IgD-negative memory B cell (primary cell): ENCODE data around the gene WDR45B. TPM values are rescaled to one million over a fixed set of nuclear protein-coding genes. Genes with fewer than 3 reads are reported as not detected.

ENCODE experiments used
- H3K27ac Mint-ChIP-seq, 3 donors: one replicate each; pipeline ENCODE4 v1.8.0; 2020 to 2022; ENCODE audit warnings: mild to moderate bottlenecking in 3 of 3, mixed read lengths in 3 of 3, moderate library complexity in 1 of 3
- H3K27me3 Mint-ChIP-seq: one replicate; pipeline ENCODE4 v1.8.0; 2021; ENCODE audit warnings: mixed read lengths
- H3K36me3 Mint-ChIP-seq: one replicate; pipeline ENCODE4 v1.8.0; 2020; ENCODE audit warnings: mild to moderate bottlenecking, mixed read lengths
- H3K4me1 Mint-ChIP-seq, 3 donors: one replicate each; pipeline ENCODE4 v1.8.0; 2020 to 2022; ENCODE audit warnings: mixed read lengths in 3 of 3, mild to moderate bottlenecking in 1 of 3
- H3K4me3 Mint-ChIP-seq, 4 donors: one replicate each; pipeline ENCODE4 v1.8.0; 2020 to 2022; ENCODE audit warnings: mild to moderate bottlenecking in 4 of 4, mixed read lengths in 4 of 4, moderate library complexity in 3 of 4
- H3K9me3 Mint-ChIP-seq, 3 donors: one replicate each; pipeline ENCODE4 v1.8.0; 2020 to 2021; ENCODE audit warnings: mixed read lengths in 3 of 3, mild to moderate bottlenecking in 1 of 3
- polyA plus RNA-seq: library from polyadenylated mRNA; unstranded; fragments of 300-500 nt; fragmentation: Illumina TruSeq; gene quantifications from one replicate; pipeline ENCODE4 v1.2.3, GENCODE V29; 2021

The WDR45B gene
- polyA plus RNA-seq: 32.1 TPM

DNA sequence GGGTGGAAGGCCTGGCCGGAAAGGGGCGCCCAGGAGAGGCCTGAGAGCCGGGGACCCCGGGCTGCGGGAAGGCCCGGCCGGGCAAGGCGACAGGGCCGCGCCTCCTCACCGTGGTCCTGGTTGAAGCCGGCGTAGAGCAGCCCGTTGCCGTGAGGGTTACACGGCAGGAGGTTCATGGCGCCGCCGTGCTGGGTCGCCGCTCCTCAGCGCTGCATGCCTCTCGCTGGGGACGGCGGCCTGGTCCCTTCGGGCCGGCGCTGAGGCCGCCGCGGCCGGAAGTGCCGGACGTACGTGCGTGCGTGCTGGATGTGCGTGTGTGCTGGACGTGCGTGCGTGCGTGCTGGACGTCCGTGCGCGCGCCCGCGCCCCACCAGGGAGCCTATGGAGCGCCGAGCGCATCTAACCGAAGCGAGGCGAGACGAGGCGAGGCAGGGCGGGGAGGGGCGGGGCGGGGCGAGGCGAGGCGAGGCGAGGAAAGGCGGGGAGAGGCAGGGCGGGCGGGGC, at the start of gene WDR45B:
Gene WDR45B (minus strand): TSS at position 280 of the 504 bp plus-strand sequence. CDS start 104 bp downstream, at position 176.
- peak within 1 kb of the TSS; percentile 86 to 94 (median 92) for H3K4me3 Mint-ChIP-seq
- H3K9me3 Mint-ChIP-seq: no peaks in the 10 kb centered on the region
- H3K27ac Mint-ChIP-seq: peak within 1 kb of the TSS in 2 of 3 donors; percentile 86 to 95
- H3K27me3 Mint-ChIP-seq: no peaks in the 10 kb centered on the region
- peaks cover 2% of the 10 kb centered on the region for H3K36me3 Mint-ChIP-seq
- H3K4me1 Mint-ChIP-seq: peaks cover 5 to 12% (median 10%) of the 10 kb centered on the region in 3 donors

DNA sequence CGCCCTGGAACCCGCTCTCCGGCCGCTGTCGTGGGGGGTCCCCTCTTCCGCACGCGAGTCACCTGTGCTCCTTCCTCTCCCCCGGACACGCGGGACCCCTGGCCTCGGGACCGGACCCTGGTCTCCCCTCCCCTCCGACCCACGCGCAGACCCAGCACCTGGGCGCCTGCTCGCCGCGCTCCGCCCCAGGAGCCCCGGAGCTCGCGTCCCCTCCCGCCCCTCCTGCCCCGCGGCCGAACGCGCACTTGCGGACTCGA, 49.5 kb upstream of the WDR45B start:
- peak overlapping the region in 1 of 4 donors; percentile 41 for H3K4me3 Mint-ChIP-seq
- H3K27ac Mint-ChIP-seq: no peak overlapping the region
- H3K36me3 Mint-ChIP-seq: peaks cover 2% of the 10 kb centered on the region
- H3K27me3 Mint-ChIP-seq: peaks cover 4% of the 10 kb centered on the region
- H3K9me3 Mint-ChIP-seq: peaks cover 0 to 9% (median 5%) of the 10 kb centered on the region in 3 donors
- peaks cover 0 to 4% (median 4%) of the 10 kb centered on the region in 3 donors for H3K4me1 Mint-ChIP-seq

DNA sequence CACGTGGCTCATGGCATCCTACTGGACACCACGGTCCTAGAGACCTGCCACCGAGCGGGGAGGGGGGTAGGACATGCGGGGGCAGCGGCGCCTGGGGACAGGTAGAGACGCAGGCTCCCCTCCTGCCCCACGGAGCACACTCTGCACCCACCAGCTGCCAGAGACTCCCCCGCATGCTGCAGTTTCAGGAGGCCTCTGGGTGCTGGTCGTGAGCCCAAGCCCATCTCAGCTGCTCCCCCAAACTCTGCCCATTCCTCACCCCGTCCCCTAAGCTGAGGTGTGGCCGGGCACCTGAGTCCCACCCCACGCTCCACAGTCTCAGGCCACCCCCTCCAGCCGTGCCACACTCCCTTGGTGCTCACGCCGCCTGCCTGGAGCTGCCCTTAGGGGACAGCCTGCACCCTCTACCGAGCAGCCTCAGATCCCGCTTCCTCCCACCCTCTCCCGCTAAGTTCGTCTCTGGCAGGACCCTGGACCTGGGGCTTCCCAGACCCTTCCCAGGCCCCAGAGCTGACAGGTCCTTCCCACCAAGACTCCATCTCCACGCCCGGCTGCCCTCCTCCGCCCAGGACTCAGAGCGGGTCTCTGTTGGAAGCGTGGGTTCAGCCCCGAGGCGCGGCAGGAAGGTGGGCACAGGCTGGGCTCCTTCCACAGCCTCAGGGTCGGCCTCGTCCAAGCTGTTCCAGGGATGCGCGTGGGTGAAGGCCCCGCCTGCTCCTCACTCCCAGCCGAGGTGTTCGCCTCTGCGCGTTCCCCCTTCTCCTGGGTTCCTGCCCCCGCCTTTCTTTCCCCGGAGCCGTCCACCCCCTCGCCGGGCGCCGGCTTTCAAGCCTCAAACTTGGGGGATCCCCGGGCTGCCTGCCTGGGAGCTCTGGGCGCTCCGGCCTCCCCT, 48.9 kb upstream of the WDR45B start:
- no peak overlapping the region for H3K27ac Mint-ChIP-seq
- H3K4me3 Mint-ChIP-seq: peak overlapping the region; percentile 33 to 68 (median 49)
- H3K36me3 Mint-ChIP-seq: peaks cover 2% of the 10 kb centered on the region
- H3K9me3 Mint-ChIP-seq: peaks cover 0 to 9% (median 7%) of the 10 kb centered on the region in 3 donors
- peaks cover 0 to 6% (median 4%) of the 10 kb centered on the region in 3 donors for H3K4me1 Mint-ChIP-seq
- H3K27me3 Mint-ChIP-seq: peaks cover 4% of the 10 kb centered on the region

DNA sequence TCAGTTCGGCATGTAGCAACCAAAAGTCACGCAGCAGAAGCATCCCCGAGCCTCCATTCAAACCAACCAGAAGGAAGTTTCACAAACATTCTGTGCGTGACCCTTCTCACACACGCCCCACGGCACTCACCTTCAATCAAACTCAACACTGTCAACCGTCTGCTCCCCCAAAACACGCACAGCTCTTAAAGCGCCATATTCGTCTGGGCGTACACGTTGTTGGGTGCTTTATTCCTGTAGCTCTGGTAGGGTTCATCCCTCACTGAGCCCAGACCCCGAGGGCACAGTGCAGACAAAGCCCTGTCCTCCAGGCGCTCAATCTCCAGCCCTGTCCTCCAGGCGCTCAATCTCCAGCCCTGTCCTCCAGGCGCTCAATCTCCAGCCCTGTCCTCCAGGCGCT, 48.0 kb upstream of the WDR45B start:
- Mint-ChIP-seq H3K4me3 (peak overlapping the region; percentile 10 to 64 (median 46)), H3K27me3 (peaks cover 4% of the 10 kb centered on the region), H3K4me1 (peaks cover 0 to 6% (median 4%) of the 10 kb centered on the region in 3 donors), H3K27ac (no peak overlapping the region), H3K36me3 (peaks cover 2% of the 10 kb centered on the region), H3K9me3 (peaks cover 0 to 9% (median 7%) of the 10 kb centered on the region in 3 donors)

DNA sequence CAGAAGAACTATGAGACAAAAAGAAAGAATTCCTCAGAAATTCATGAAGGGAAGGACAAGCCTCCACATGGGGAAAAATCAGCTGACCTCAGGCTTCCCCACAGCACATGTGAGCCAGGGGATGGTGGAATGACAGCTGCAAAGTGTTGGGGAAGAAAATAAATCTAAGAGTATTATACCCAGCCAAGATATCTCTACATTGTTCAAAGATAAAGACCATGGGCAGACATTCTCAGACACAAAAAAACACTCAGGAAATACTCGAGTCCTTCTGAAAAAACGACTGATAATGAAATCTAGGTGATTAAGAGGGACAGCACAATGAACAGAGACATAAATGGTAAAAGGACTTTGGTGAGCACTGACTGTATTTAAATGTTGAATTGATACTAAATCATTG, 46.4 kb upstream of the WDR45B start:
- Mint-ChIP-seq H3K27ac (no peak overlapping the region), H3K27me3 (peaks cover 4% of the 10 kb centered on the region), H3K36me3 (peaks cover 2% of the 10 kb centered on the region), H3K4me3 (peak overlapping the region in 1 of 4 donors; percentile 76), H3K9me3 (peaks cover 0 to 9% (median 7%) of the 10 kb centered on the region in 3 donors), H3K4me1 (peaks cover 0 to 6% (median 2%) of the 10 kb centered on the region in 3 donors)

DNA sequence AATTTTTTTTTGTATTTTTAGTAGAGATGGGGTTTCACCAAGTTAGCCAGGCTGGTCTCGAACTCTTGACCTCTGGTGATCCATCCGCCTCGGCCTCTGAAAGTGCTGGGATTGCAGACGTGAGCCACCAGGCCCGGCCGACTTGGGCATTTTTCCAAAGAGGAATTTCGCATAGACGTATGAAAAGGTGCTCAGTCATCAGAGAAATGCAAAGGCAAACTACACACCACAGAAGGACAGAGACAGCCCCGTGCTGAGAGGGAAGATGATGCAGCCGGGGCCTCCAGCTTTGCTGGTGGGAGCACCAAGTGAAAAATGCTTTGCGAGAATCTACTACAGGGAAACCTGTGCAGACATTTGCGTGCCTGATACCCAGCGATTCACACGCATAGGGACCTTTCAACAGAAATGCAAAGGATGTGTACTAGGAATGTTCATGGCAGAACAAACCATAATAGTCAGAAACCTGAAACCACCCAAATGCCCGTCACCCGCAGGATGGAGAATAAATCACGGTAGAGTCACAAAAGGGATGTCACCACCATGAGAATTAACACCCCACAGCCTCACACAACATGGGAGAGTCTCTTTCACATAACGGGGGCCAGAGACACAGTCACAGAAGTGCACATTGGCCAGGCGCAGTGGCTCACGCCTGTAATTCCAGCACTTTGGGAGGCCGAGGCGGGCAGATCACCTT, 45.1 kb upstream of the WDR45B start:
- Mint-ChIP-seq H3K27ac (no peak overlapping the region), H3K4me3 (no peak overlapping the region)

DNA sequence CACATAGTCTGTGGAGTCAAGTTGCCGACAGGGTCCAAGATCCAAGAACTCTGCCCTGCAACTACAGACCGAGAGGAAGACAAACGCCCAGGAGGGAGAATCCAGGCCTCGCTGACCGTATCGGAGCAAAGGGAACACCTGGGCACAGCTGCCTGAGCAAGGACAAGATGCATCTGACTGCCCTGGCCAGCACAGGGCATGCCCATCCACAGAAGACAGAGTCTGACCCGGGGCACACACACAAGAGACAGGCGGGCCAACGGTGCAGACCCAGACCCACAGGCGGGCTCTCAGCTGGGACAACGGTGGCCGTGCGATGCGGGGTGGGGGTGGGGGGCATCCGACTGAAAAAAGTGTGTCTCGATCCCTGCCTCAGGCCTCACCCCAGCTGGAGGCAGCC, 44.0 kb upstream of the WDR45B start:
- Mint-ChIP-seq H3K27ac (no peak overlapping the region), H3K4me1 (peaks cover 0 to 2% (median 0%) of the 10 kb centered on the region in 3 donors), H3K36me3 (peaks cover 2% of the 10 kb centered on the region), H3K4me3 (no peak overlapping the region), H3K27me3 (peaks cover 4% of the 10 kb centered on the region), H3K9me3 (peaks cover 0 to 9% (median 7%) of the 10 kb centered on the region in 3 donors)

More for the DNA sequence above, 45.1 kb upstream of the WDR45B start:
- peaks cover 4% of the 10 kb centered on the region for H3K27me3 Mint-ChIP-seq
- peaks cover 2% of the 10 kb centered on the region for H3K36me3 Mint-ChIP-seq
- H3K4me1 Mint-ChIP-seq: peaks cover 0 to 1% (median 0%) of the 10 kb centered on the region in 3 donors
- H3K9me3 Mint-ChIP-seq: peaks cover 0 to 9% (median 7%) of the 10 kb centered on the region in 3 donors

DNA sequence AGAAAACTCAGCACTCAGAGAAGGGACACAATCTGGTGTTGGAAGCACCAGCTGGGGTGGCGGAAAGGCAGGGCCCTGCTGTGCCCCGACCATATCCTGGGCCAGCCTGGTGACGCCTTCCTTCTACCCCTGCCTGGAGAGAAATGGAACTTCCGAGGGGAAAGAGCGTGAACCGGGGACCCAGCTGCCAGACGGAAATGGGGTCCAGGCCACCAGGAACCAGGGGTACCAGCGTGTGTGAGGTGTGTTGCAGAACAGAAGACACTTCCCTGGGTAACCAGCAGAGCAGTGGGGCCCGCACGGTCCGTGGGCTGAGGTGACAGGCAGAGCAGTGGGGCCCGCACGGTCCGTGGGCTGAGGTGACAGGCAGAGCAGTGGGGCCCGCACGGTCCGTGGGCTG, 43.5 kb upstream of the WDR45B start:
- H3K36me3 Mint-ChIP-seq: peaks cover 2% of the 10 kb centered on the region
- H3K27ac Mint-ChIP-seq: peak overlapping the region in 1 of 3 donors; percentile 37
- peaks cover 0 to 9% (median 7%) of the 10 kb centered on the region in 3 donors for H3K9me3 Mint-ChIP-seq
- peaks cover 0 to 3% (median 0%) of the 10 kb centered on the region in 3 donors for H3K4me1 Mint-ChIP-seq
- peaks cover 1% of the 10 kb centered on the region for H3K27me3 Mint-ChIP-seq
- H3K4me3 Mint-ChIP-seq: no peak overlapping the region

DNA sequence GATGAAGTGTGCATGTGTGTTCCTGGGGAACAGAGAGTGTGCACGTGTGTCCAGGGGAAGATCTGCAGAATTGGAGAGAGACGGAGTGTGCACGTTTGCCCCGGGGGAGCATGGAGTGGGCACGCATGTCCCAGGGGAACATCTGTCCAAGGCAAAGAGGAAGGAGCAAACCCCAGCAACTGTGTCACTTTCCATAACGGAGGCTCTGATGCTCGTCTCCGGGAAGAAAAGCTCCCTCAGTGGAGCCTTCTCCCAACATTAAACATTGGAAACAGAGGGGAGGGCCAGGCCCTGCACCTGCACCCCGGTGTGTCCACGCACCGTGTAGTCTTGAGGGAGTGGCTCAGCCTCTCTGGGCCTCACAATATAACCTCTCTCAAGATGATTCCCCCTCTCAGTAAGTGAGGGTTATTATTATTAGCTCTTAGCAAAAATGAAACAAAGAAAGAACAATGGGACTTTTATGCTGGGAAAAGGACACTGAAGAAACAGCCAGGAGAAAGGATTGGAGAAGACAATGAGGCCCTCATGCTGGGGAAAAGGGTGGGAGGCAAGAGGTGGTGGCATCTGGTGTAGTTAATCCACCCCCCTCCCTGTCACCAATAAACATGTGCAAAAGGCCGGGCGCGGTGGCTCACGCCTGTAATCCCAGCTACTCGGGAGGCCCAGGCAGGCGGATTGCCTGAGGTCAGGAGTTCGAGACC, 42.7 kb upstream of the WDR45B start:
- H3K4me3 Mint-ChIP-seq: no peak overlapping the region
- H3K27me3 Mint-ChIP-seq: no peaks in the 10 kb centered on the region
- peaks cover 0 to 3% (median 0%) of the 10 kb centered on the region in 3 donors for H3K4me1 Mint-ChIP-seq
- H3K27ac Mint-ChIP-seq: peak overlapping the region in 1 of 3 donors; percentile 37
- H3K36me3 Mint-ChIP-seq: peaks cover 2% of the 10 kb centered on the region
- peaks cover 0 to 9% (median 4%) of the 10 kb centered on the region in 3 donors for H3K9me3 Mint-ChIP-seq

DNA sequence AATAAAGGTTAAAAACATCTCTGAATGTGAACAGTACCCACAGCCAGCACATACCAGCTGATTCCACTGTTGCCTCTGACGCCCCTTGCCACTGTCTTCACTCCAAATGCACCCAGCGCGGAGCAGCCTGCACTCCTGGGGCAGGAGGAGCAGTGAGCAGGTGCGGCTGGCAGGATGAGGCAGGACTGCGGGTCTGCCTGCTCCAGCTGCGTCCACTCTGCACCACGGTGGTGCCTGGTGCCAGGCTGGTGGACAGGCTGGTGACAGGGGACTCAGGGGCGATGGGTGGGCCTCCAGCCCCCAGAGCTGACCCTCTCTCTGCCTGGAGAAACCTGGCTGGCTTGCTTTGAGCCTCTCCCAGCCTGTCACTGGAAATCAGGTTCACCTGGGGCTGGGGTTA, 40.8 kb upstream of the WDR45B start:
- H3K4me1 Mint-ChIP-seq: peaks cover 0 to 3% (median 0%) of the 10 kb centered on the region in 3 donors
- H3K27me3 Mint-ChIP-seq: no peaks in the 10 kb centered on the region
- H3K27ac Mint-ChIP-seq: no peak overlapping the region
- H3K36me3 Mint-ChIP-seq: peaks cover 2% of the 10 kb centered on the region
- H3K9me3 Mint-ChIP-seq: peaks cover 0 to 2% (median 0%) of the 10 kb centered on the region in 3 donors
- H3K4me3 Mint-ChIP-seq: no peak overlapping the region

DNA sequence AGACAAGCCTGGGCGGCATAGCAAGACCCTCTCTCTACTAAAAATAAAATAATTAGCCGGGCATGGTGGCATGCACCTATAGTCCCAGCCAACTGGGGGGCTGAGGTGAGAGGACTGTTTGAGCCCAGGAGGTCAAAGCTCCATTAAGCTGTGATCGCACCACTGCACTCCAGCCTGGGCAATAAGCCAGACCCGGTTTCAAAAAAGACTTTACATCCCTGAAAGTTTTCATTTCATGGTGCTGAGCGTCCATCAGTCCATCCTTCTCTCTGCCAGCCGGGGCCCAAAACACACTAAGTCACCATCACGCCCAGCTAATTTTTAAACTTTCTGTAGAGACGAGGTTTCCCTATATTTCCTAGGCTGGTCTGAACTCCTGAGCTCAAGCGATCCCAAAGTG, 39.6 kb upstream of the WDR45B start:
- Mint-ChIP-seq H3K27ac (no peak overlapping the region), H3K9me3 (peaks cover 0 to 2% (median 0%) of the 10 kb centered on the region in 3 donors), H3K27me3 (no peaks in the 10 kb centered on the region), H3K4me1 (peaks cover 0 to 3% (median 0%) of the 10 kb centered on the region in 3 donors), H3K36me3 (peaks cover 2% of the 10 kb centered on the region), H3K4me3 (no peak overlapping the region)

DNA sequence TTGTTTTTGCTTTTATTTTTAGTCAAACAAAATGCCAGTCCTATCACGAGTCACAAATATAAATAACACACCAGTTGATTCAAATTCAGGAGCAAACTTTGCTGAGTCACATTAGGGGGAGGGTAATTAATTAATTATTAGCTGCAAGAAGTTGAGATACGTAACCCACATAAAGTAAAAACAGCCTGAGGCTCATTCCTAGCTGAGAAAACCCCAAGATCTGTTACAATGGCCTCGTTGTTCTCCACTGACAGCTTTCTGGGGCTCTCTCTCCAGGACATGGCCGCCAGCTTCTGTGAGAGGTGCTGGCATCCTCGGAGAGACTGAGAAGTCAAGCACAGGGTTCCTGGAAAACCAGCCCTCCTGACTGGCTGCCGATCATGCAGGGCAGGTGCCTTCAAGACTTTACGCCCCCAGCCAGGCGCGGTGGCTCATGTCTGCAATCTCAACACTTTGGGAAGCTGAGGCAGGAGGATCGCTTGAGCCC, 39.2 kb upstream of the WDR45B start:
- Mint-ChIP-seq H3K27me3 (no peaks in the 10 kb centered on the region), H3K36me3 (peaks cover 2% of the 10 kb centered on the region), H3K9me3 (no peaks in the 10 kb centered on the region), H3K4me3 (no peak overlapping the region), H3K4me1 (peaks cover 0 to 1% (median 0%) of the 10 kb centered on the region in 3 donors), H3K27ac (no peak overlapping the region)

DNA sequence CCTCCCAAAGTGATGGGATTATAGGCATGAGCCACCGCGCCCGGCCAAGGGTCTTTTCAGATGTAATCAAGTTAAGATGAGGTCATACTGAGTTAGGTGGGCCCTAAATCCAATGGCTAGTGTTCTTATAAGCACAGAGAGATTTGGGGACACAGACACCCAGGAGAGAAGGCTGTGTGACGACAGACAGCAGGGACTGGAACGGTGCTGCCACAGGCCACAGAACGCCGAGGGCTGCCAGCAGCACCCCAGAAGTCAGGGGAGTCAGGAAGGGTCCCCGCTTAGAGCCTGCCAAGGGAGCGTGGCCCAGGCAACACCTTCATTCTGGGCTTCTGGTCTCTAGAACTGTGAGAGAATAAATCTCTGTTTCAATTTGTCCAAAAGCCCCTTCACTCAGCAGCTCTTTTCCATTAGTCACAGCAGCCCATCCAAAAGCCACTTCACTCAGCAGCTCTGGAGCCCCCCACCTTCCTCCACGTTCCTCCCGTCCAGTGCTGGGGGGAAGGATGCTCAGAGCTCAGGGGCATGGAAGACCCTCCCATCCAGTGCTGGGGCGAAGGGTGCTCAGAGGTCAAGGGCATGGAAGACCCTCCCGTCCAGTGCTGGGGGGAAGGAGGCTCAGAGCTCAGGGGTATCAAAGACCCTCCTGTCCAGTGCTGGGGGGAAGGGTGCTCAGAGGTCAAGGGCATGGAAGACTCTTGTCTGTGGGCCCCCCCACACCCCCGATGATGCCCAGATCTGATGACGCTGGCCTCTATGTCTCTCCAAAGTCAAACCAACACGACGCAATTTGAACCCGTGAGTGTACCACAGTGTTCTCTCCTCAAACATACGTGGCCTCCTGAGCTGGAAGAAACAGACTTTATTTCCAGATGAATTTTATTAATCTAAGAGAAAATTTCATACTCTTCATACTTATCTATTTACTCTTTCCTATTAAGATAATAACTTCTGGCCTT, 38.4 kb upstream of the WDR45B start:
- peaks cover 5% of the 10 kb centered on the region for H3K36me3 Mint-ChIP-seq
- no peak overlapping the region for H3K4me3 Mint-ChIP-seq

More for the DNA sequence above, 38.4 kb upstream of the WDR45B start:
- peaks cover 0 to 1% (median 0%) of the 10 kb centered on the region in 3 donors for H3K4me1 Mint-ChIP-seq
- no peak overlapping the region for H3K27ac Mint-ChIP-seq
- peaks cover 1 to 7% (median 5%) of the 10 kb centered on the region in 3 donors for H3K9me3 Mint-ChIP-seq
- no peaks in the 10 kb centered on the region for H3K27me3 Mint-ChIP-seq
